HepG2 (cell line): Measurements from ENCODE around the gene NEUROD4. TPM values are rescaled to one million over a fixed set of nuclear protein-coding genes. Genes with fewer than 3 reads are reported as not detected.

Experiments
- ATAC-seq: fragments of 200-7000 bp; cut with Tn5 transposase; 3 replicates; pipeline ENCODE4 v1.9.1; 2020; ENCODE audit warnings: mild to moderate bottlenecking, moderate library complexity
- BruUV-seq: library from RNA; stranded (reverse); fragments of 400-500 nt; replicated peaks from 2 replicates; lab custom pipeline; 2021; lab: Mats Ljungman, UMichigan
- CTCF ChIA-PET: fragments of 300-600 bp; formaldehyde crosslinking; extraction: SDS; loops from one replicate; lab custom pipeline; 2021; ENCODE audit warnings: low total read pairs, inconsistent platforms, low intra/inter-chr PET ratio; lab: Yijun Ruan, JAX
- POLR2A ChIA-PET: fragments of 350-600 bp; sonication (Branson Sonifier 250); formaldehyde crosslinking; loops from one replicate; lab custom pipeline; 2020; ENCODE audit warnings: antibody characterized with exemption, inconsistent platforms; lab: Yijun Ruan, JAX
- DNase-seq: peaks from one replicate; pipeline ENCODE4 v3.0.0-alpha.2; 2015; ENCODE audit warnings: low spot score
- FAIRE-seq: peaks from 3 replicates; lab custom pipeline; 2011; peaks lifted over from hg19 to GRCh38; lab: Jason Lieb, UNC
- H2AFZ ChIP-seq: one replicate; pipeline ENCODE4 v1.6.1; 2011; ENCODE audit warnings: low read length, inconsistent platforms
- H3K27ac ChIP-seq: fragments of 300-600 bp; 3 replicates; pipeline ENCODE4 v1.8.0; 2011; ENCODE audit warnings: mixed run types, mild to moderate bottlenecking, mixed read lengths, low read length, inconsistent platforms; ENCODE audit not compliant: insufficient read depth; ENCODE audit errors: extremely low read length
- H3K27me3 ChIP-seq, 2 experiments: fragments of 200-600 bp in 1 of 2; 2 replicates in 1 of 2; 3 replicates in 1 of 2; pipeline versions ENCODE4 v1.6.0 to v1.8.0; 2011; ENCODE audit warnings: low read length in 2 of 2, mild to moderate bottlenecking in 2 of 2, moderate library complexity in 2 of 2, inconsistent platforms in 1 of 2; ENCODE audit not compliant: insufficient read depth in 2 of 2, control insufficient read depth in 1 of 2
- H3K36me3 ChIP-seq, 2 experiments: fragments of 200-600 bp in 1 of 2; replicated peaks in 1 of 2; 2 replicates in 1 of 2; 3 replicates in 1 of 2; pipeline versions ENCODE4 v1.5.1 to v1.8.0; 2011; ENCODE audit warnings: low read length in 2 of 2, inconsistent platforms in 1 of 2; ENCODE audit not compliant: insufficient read depth in 2 of 2, control insufficient read depth in 1 of 2
- H3K4me1 ChIP-seq: 2 replicates; pipeline ENCODE4 v1.5.1; 2012; ENCODE audit warnings: low read length, inconsistent platforms; ENCODE audit not compliant: insufficient read depth
- H3K4me2 ChIP-seq: 2 replicates; pipeline ENCODE4 v1.6.0; 2011; ENCODE audit warnings: low read depth, low read length, inconsistent platforms
- H3K4me3 ChIP-seq, 3 experiments: fragments of 200-600 bp in 1 of 3; sonication (generic), shearing (Covaris generic) in 1 of 3; replicated peaks in 1 of 3; 2 replicates each; pipeline ENCODE4 v1.5.1; 2011 to 2016; ENCODE audit warnings: low read length in 3 of 3, inconsistent platforms in 2 of 3, low read depth in 2 of 3, mild to moderate bottlenecking in 2 of 3, control low read depth in 1 of 3, mixed read lengths in 1 of 3; ENCODE audit not compliant: insufficient read depth in 1 of 3
- H3K79me2 ChIP-seq: one replicate; pipeline ENCODE4 v1.6.1; 2011; ENCODE audit warnings: low read length, inconsistent platforms; ENCODE audit not compliant: insufficient read depth
- H3K9ac ChIP-seq: 2 replicates; pipeline ENCODE4 v1.6.0; 2011; ENCODE audit warnings: mild to moderate bottlenecking, low read depth, low read length, inconsistent platforms; ENCODE audit not compliant: insufficient read depth
- H3K9me3 ChIP-seq: 2 replicates; pipeline ENCODE4 v1.5.1; 2012; ENCODE audit warnings: mild to moderate bottlenecking, low read length
- H4K20me1 ChIP-seq: 2 replicates; pipeline ENCODE4 v1.6.0; 2011; ENCODE audit warnings: inconsistent platforms, mild to moderate bottlenecking, low read length, moderate library complexity; ENCODE audit not compliant: insufficient read depth
- ELF1 ChIP-seq: sonication (generic); formaldehyde crosslinking; IDR thresholded peaks from 2 replicates; pipeline ENCODE4 v1.4.0; 2020; ENCODE audit warnings: missing genetic modification reagents
- ETV5 ChIP-seq: IDR thresholded peaks from 2 replicates; pipeline ENCODE4 v1.6.1; 2018; ENCODE audit warnings: missing biosample characterization, missing genetic modification reagents, inconsistent platforms, borderline replicate concordance
- FOXA3 ChIP-seq: IDR thresholded peaks from 2 replicates; pipeline ENCODE4 v1.6.1; 2016; ENCODE audit warnings: missing genetic modification reagents, missing compliant biosample characterization
- HMGA1 ChIP-seq: sonication (generic); formaldehyde crosslinking; conservative IDR thresholded peaks from 2 replicates; pipeline ENCODE4 v1.4.0; 2020; ENCODE audit warnings: missing genetic modification reagents
- IKZF4 ChIP-seq: sonication (generic); formaldehyde crosslinking; IDR thresholded peaks from 2 replicates; pipeline ENCODE4 v1.5.1; 2020; ENCODE audit warnings: borderline replicate concordance, mild to moderate bottlenecking, low read depth, missing genetic modification reagents; ENCODE audit errors: not compliant biosample characterization
- JUND ChIP-seq: sonication (generic); formaldehyde crosslinking; IDR thresholded peaks from 2 replicates; pipeline ENCODE4 v1.8.0; 2022; ENCODE audit warnings: mild to moderate bottlenecking, missing genetic modification reagents
- PTBP1 ChIP-seq: fragments of 200-400 bp; formaldehyde crosslinking; IDR thresholded peaks from 2 replicates; pipeline ENCODE4 v1.6.1; 2018; ENCODE audit warnings: low read length, low read depth; ENCODE audit not compliant: poor library complexity, severe bottlenecking
- U2AF1 ChIP-seq: fragments of 200-400 bp; formaldehyde crosslinking; optimal IDR thresholded peaks from 2 replicates; pipeline ENCODE3; 2017; ENCODE audit warnings: mild to moderate bottlenecking, low read depth, low read length
- ZEB1 ChIP-seq: IDR thresholded peaks from 2 replicates; pipeline ENCODE4 v1.6.1; 2012; ENCODE audit warnings: mild to moderate bottlenecking, low read depth, inconsistent platforms; ENCODE audit not compliant: insufficient replicate concordance
- ZNF34 ChIP-seq: sonication (generic); formaldehyde crosslinking; IDR thresholded peaks from 2 replicates; pipeline ENCODE4 v1.4.0; 2020; ENCODE audit warnings: mild to moderate bottlenecking, missing genetic modification reagents, borderline replicate concordance
- WGBS: methylation state at CpG from one replicate; pipeline ENCODE4 v1.1.6; 2017; ENCODE audit warnings: low lambda C conversion rate; 5-methylcytosine and 5-hydroxymethylcytosine counted together
- in situ Hi-C: cut with HindIII; loops from 2 replicates; pipeline ENCODE4 v1.10.0; 2017; ENCODE audit warnings: low pct_unique_long_range_greater_than_20kb; ENCODE audit not compliant: extremely low pct_ligation_motif_present
- intact Hi-C: fragments of 100-400 bp; cut with micrococcal nuclease; formaldehyde crosslinking; loops from one replicate; pipeline ENCODE4 v1.10.0; 2022; ENCODE audit not compliant: unreplicated experiment
- polyA plus RNA-seq, 8 experiments: library from polyadenylated mRNA; depleted of rRNA in 3 of 8; stranded (reverse) in 7 of 8; unstranded in 1 of 8; fragments of >200 nt; fragmentation: Illumina TruSeq in 4 of 8; extraction: Trizol in 4 of 8; gene quantifications; 2 replicates each; pipeline versions ENCODE4 v1.2.1 to v1.2.3, GENCODE V29; 2011 to 2016; ENCODE audit warnings: low read depth in 4 of 8, missing spikeins in 1 of 8, mixed read lengths in 1 of 8; ENCODE audit not compliant: insufficient read depth in 1 of 8
- total RNA-seq, 5 experiments: library from RNA; depleted of rRNA; stranded (reverse); fragments of >200 nt; fragmentation: Illumina TruSeq; extraction: Trizol; gene quantifications; 2 replicates each; pipeline ENCODE4 v1.2.3, GENCODE V29; 2016; ENCODE audit warnings: low read depth in 1 of 5
- TF ChIP-seq, protein P1 (sequence below), 2 experiments: IDR thresholded peaks; 2 replicates each; pipeline ENCODE4 v1.6.1; 2011 to 2012; ENCODE audit warnings: low read length in 2 of 2, borderline replicate concordance in 1 of 2, low read depth in 1 of 2, mild to moderate bottlenecking in 1 of 2, moderate library complexity in 1 of 2
- TF ChIP-seq, protein P2 (sequence below): sonication (generic); formaldehyde crosslinking; IDR thresholded peaks from 2 replicates; pipeline ENCODE4 v1.4.0; 2020; ENCODE audit warnings: low read depth, missing genetic modification reagents
- TF ChIP-seq, protein P3 (sequence below): IDR thresholded peaks from 2 replicates; pipeline ENCODE4 v1.6.1; 2012; ENCODE audit warnings: inconsistent platforms

The NEUROD4 gene
- total and polyA plus RNA-seq, 2 of the 13 experiments (the other 11 are each of a cell fraction or from before 2014, with no cell fraction given), result not detected

DNA sequence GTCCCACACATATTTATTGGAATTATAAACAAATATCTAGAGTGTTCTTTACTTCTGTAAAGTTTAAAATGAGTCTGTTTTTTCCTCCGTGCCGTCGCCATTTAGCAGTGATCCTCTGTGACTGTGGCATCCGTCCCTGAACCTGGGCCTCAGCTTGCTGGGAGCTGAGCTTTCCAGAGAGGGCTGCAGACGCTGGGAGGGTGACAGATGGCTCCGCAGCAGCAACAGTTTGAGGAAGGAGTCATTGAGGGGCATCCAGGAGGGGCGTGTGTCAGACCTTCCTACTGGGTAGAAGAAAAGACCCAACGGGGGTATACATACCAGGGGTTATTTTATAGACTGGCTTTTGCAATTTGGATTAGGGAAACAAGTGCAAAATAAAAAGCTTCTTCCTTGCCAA is 47.9 kb downstream of the NEUROD4 start:
- no peak overlapping the region for H3K27ac ChIP-seq
- WGBS, result 7% methylated on average over 8 of the region's 8 CpGs
- TF ChIP-seq JUND (CRISPR knock-in tag), result no peak
- TF ChIP-seq ZEB1, result no peak
- TF ChIP-seq, protein P1, sequence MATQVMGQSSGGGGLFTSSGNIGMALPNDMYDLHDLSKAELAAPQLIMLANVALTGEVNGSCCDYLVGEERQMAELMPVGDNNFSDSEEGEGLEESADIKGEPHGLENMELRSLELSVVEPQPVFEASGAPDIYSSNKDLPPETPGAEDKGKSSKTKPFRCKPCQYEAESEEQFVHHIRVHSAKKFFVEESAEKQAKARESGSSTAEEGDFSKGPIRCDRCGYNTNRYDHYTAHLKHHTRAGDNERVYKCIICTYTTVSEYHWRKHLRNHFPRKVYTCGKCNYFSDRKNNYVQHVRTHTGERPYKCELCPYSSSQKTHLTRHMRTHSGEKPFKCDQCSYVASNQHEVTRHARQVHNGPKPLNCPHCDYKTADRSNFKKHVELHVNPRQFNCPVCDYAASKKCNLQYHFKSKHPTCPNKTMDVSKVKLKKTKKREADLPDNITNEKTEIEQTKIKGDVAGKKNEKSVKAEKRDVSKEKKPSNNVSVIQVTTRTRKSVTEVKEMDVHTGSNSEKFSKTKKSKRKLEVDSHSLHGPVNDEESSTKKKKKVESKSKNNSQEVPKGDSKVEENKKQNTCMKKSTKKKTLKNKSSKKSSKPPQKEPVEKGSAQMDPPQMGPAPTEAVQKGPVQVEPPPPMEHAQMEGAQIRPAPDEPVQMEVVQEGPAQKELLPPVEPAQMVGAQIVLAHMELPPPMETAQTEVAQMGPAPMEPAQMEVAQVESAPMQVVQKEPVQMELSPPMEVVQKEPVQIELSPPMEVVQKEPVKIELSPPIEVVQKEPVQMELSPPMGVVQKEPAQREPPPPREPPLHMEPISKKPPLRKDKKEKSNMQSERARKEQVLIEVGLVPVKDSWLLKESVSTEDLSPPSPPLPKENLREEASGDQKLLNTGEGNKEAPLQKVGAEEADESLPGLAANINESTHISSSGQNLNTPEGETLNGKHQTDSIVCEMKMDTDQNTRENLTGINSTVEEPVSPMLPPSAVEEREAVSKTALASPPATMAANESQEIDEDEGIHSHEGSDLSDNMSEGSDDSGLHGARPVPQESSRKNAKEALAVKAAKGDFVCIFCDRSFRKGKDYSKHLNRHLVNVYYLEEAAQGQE (IDR thresholded peaks at IDR 0.05; ENCODE audit: borderline replicate concordance in 1 of 2, low read depth in 1 of 2, low read length in 2 of 2), result no peak
- TF ChIP-seq, protein P2, sequence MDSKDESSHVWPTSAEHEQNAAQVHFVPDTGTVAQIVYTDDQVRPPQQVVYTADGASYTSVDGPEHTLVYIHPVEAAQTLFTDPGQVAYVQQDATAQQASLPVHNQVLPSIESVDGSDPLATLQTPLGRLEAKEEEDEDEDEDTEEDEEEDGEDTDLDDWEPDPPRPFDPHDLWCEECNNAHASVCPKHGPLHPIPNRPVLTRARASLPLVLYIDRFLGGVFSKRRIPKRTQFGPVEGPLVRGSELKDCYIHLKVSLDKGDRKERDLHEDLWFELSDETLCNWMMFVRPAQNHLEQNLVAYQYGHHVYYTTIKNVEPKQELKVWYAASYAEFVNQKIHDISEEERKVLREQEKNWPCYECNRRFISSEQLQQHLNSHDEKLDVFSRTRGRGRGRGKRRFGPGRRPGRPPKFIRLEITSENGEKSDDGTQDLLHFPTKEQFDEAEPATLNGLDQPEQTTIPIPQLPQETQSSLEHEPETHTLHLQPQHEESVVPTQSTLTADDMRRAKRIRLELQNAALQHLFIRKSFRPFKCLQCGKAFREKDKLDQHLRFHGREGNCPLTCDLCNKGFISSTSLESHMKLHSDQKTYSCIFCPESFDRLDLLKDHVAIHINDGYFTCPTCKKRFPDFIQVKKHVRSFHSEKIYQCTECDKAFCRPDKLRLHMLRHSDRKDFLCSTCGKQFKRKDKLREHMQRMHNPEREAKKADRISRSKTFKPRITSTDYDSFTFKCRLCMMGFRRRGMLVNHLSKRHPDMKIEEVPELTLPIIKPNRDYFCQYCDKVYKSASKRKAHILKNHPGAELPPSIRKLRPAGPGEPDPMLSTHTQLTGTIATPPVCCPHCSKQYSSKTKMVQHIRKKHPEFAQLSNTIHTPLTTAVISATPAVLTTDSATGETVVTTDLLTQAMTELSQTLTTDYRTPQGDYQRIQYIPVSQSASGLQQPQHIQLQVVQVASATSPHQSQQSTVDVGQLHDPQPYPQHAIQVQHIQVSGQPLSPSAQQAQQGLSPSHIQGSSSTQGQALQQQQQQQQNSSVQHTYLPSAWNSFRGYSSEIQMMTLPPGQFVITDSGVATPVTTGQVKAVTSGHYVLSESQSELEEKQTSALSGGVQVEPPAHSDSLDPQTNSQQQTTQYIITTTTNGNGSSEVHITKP (CRISPR knock-in tag), result no peak
- TF ChIP-seq U2AF1, result no peak
- TF ChIP-seq, protein P3, sequence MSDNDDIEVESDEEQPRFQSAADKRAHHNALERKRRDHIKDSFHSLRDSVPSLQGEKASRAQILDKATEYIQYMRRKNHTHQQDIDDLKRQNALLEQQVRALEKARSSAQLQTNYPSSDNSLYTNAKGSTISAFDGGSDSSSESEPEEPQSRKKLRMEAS, result no peak
- no peak for TF ChIP-seq ELF1 (CRISPR knock-in tag)
- no peak for TF ChIP-seq ETV5 (CRISPR knock-in tag)
- no peak for TF ChIP-seq HMGA1 (CRISPR knock-in tag)
- TF ChIP-seq PTBP1, result no peak
- no peak for TF ChIP-seq IKZF4 (CRISPR knock-in tag)
- no peak for TF ChIP-seq FOXA3 (CRISPR knock-in tag)
- no peak for TF ChIP-seq ZNF34 (CRISPR knock-in tag)
- intact Hi-C loops (loop anchor here (10.0 kb wide), 1 partner anchor 313 kb away; no protein-coding TSS in a partner anchor), in situ Hi-C loops (loop anchor here (25.0 kb wide), 1 partner anchor 305 kb away; no protein-coding TSS in a partner anchor)
- no peaks in the 10 kb centered on the region for H3K4me1 ChIP-seq
- H3K9me3 ChIP-seq, result no peaks in the 10 kb centered on the region
- no peaks in the 10 kb centered on the region for H3K36me3 ChIP-seq
- DNase-seq (no peak), ATAC-seq (no peak), FAIRE-seq (no peak)
- H3K4me3 ChIP-seq, result no peak overlapping the region
- no peak overlapping the region for H2AFZ ChIP-seq
- H4K20me1 ChIP-seq, result no peaks in the 10 kb centered on the region
- no peak overlapping the region for H3K9ac ChIP-seq
- peaks cover 0 to 3% of the 10 kb centered on the region in 2 experiments; a peak in 3 of 5 replicates for H3K27me3 ChIP-seq
- BruUV-seq, result no TSS peak
- POLR2A ChIA-PET, result no interaction called here
- H3K79me2 ChIP-seq, result no peaks in the 10 kb centered on the region
- H3K4me2 ChIP-seq, result no peak overlapping the region
- CTCF ChIA-PET, result no interaction called here
